Esophagus squamous epithelium (tissue), 4 donors: ENCODE results near the gene C1orf53.

Experiments used
- POLR2A ChIP-seq, 4 donors: fragments of 450-650 bp; IDR thresholded peaks; one replicate each; pipeline ENCODE4 v1.6.1; 2017; ENCODE audit warnings: antibody characterized with exemption in 4 of 4, mild to moderate bottlenecking in 4 of 4, moderate library complexity in 3 of 4
- TF ChIP-seq, protein P1 (sequence below), 6 experiments: fragments of 450-650 bp in 4 of 6; fragments of 200-600 bp in 2 of 6; sonication (generic) in 2 of 6; IDR thresholded peaks; one replicate each; pipeline ENCODE4 v1.5.1; 2016 to 2019; ENCODE audit warnings: antibody characterized with exemption in 6 of 6, mild to moderate bottlenecking in 4 of 6, moderate library complexity in 4 of 6

DNA sequence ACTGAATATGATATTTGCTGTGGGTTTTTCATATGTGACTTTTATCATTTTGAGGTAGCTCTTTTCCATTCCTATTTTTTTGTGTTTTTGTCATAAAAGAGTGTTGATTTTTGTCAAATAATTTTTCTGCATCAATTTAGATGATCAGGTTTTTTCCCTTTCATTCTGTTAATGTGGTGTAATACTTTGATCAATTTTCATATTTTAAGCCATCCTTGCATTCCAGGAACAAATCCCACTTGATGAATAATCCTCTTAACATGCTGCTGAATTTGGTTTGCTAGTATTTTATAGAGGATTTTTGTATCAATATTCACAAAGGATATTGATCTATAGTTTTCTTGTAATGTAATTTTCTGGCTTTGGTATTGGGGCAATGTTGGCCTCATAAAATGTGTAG is 25.5 kb upstream of the C1orf53 start:
- TF ChIP-seq, protein P1, sequence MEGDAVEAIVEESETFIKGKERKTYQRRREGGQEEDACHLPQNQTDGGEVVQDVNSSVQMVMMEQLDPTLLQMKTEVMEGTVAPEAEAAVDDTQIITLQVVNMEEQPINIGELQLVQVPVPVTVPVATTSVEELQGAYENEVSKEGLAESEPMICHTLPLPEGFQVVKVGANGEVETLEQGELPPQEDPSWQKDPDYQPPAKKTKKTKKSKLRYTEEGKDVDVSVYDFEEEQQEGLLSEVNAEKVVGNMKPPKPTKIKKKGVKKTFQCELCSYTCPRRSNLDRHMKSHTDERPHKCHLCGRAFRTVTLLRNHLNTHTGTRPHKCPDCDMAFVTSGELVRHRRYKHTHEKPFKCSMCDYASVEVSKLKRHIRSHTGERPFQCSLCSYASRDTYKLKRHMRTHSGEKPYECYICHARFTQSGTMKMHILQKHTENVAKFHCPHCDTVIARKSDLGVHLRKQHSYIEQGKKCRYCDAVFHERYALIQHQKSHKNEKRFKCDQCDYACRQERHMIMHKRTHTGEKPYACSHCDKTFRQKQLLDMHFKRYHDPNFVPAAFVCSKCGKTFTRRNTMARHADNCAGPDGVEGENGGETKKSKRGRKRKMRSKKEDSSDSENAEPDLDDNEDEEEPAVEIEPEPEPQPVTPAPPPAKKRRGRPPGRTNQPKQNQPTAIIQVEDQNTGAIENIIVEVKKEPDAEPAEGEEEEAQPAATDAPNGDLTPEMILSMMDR (IDR thresholded peaks at IDR 0.05) = no peak
- no peak for TF ChIP-seq POLR2A (IDR thresholded peaks at IDR 0.05)
